ENCODE data around the gene DDX42.

DNA sequence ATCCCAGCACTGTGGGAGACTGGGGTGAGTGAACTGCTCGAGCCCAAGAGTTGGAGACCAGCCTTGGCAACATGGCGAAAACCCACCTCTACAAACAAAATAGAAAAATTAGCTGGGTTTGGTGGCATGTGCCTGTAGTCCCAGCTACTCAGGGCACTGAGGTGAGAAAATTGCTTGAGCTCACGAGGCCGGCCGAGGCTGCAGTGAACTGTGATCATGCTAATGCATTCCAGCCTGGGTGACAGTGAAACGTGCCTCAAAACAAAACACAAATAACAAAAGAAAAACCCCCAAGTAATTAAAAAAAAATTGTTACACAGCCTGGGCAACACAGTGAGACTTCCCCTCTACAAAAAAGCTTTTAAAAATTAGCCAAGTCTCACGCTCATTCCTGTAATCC is 5.5 kb upstream of the DDX42 start:
- TF ChIP-seq, protein P1, sequence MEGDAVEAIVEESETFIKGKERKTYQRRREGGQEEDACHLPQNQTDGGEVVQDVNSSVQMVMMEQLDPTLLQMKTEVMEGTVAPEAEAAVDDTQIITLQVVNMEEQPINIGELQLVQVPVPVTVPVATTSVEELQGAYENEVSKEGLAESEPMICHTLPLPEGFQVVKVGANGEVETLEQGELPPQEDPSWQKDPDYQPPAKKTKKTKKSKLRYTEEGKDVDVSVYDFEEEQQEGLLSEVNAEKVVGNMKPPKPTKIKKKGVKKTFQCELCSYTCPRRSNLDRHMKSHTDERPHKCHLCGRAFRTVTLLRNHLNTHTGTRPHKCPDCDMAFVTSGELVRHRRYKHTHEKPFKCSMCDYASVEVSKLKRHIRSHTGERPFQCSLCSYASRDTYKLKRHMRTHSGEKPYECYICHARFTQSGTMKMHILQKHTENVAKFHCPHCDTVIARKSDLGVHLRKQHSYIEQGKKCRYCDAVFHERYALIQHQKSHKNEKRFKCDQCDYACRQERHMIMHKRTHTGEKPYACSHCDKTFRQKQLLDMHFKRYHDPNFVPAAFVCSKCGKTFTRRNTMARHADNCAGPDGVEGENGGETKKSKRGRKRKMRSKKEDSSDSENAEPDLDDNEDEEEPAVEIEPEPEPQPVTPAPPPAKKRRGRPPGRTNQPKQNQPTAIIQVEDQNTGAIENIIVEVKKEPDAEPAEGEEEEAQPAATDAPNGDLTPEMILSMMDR (IDR thresholded peaks at IDR 0.05; ENCODE audit: borderline replicate concordance, extremely low read depth, low read length, poor library complexity, severe bottlenecking): no peak
- TF ChIP-seq EZH2 (IDR thresholded peaks at IDR 0.05; ENCODE audit: borderline replicate concordance, low read depth, low read length, severe bottlenecking): no peak

Data from DND-41 (cell line).